ENCODE measurements around the gene SLC25A42.
"Not testable (repeated sequence)": the region's sequence is repeated elsewhere in the genome, so short reads cannot be mapped to it uniquely, and the experiment has no call there.

The SLC25A42 gene

DNA sequence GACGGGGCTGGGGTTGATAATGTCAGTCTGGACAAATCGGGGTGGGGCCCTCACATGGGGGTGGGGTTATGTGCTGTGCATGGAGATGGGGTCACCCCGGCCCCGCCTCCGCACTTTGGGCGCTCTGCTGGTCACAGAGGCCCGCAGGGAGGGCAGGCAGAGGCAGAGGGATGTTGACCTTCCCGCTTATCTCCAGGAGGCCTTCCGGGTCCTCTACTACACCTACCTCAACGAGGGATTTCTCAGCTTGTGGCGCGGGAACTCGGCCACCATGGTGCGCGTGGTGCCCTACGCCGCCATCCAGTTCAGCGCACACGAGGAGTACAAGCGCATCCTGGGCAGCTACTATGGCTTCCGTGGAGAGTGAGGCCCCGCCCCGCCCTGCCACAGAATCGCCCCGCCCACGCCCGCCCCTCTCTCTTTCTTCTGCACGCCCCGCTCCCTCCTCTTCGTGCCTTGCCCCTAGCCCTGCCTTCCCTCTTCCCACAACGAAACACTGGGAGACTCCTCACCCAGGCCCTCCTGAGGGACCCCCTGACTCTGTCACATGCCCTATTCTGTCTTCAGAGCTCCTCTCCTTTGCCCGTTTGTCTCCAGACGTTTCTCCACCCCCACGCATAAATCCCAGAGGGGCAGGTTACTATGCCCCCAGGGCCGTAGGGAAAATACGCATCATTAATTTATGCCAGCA, 41.7 kb downstream of the SLC25A42 start:
- peak; percentile 80 for DNase-seq (ENCODE audit: low spot score)

GRCh38 chr19:19106056-19106551, 42.3 kb downstream of the SLC25A42 start:
- DNase-seq (ENCODE audit: low spot score): no peak

DNA sequence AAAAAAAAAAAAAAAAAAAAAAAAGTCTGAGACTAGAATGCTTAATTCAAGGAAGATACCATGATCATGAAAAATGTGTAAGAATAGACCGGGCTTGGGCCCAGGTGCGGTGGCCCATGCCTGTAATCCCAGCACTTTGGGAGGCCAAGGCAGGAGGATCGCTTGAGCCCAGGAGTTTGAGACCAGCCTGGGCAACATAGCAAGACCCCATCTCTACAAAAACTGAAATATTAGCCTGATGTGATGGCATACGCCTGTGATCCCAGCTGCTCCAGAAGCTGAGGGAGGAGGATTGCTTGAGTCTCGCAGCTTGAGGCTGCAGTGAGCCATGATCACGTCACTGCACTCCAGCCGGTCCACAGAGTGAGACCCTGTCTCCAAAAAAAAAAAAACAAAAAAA, 43.1 kb downstream of the SLC25A42 start:
- DNase-seq (ENCODE audit: low spot score): not testable (repeated sequence)

GRCh38 chr19:19107654-19108053, 43.9 kb downstream of the SLC25A42 start:
- DNase-seq (ENCODE audit: low spot score): no peak

DNA sequence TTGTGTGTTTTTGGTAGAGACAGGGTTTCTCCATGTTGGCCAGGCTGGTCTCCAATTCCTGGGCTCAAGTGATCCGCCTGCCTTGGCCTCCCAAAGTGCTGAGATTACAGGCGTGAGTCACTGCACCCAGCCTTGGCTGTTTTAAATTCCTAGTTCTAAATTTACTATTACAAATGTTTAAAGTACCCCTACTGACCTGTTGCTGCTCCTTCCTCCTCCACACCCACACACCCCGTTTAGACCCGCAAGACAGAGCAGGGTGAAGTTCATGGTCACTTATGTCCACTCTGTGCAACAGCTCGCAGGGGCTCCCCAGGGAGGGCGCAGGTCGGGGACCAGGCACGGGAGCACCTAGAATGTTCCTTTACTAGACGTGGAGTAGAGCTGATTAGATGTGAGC, 45.8 kb downstream of the SLC25A42 start:
- DNase-seq (ENCODE audit: low spot score): no peak

DNA sequence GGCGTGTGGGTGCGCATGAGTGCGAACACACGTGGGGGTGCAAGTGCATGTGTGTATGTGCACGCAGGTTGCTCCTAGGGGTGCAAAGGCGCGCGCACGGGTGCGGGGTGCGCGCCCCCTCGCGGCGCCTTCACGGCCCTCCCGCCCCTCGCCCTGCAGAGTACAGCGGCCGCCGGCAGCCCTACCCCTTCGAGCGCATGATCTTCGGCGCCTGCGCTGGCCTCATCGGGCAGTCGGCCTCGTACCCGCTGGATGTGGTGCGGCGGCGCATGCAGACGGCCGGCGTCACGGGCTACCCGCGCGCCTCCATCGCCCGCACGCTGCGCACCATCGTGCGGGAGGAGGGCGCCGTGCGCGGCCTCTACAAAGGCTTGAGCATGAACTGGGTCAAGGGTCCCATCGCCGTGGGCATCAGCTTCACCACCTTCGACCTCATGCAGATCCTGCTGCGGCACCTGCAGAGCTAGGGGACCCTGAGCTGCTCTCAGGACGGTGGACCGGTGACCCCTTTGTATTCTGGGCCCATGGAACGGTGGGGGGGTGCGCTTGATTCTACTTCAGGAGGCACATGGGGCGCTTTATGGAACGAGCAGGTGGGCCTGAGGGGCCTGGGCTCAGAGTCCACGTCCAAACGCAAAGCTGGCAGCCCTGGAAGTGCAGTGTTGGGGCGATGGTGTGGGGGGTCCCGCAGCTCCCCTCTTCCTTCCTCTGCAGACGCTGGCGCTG, 46.8 kb downstream of the SLC25A42 start:
- DNase-seq (ENCODE audit: low spot score): no peak

GRCh38 chr19:19111136-19111835, 47.5 kb downstream of the SLC25A42 start:
- no peak for DNase-seq (ENCODE audit: low spot score)

GRCh38 chr19:19111967-19112580, 48.3 kb downstream of the SLC25A42 start:
- DNase-seq (ENCODE audit: low spot score): no peak

GRCh38 chr19:19113040-19113626, 49.3 kb downstream of the SLC25A42 start:
- peak; percentile 68 for DNase-seq (ENCODE audit: low spot score)

DNA sequence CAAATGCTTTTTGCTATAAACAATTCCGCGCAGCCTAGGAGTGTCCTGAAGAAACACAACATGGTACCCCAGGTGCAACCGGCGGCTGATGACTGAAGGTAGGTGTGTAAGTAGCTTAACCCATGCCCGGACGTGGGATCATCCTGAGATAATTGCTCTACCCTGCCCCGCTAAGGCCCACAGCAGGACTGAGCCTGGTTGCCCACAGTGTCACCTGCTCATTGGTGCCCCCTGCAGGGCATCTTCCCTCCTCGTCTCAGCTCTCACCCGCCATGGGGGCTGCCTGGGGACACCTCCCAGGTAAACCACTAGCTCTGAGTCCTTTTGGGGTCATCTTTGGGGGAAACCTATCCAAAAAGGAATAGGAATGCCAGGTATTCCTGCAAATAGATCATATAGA, 52.2 kb downstream of the SLC25A42 start:
- DNase-seq (ENCODE audit: low spot score): peak; percentile 96

GRCh38 chr19:19119325-19120237, 55.8 kb downstream of the SLC25A42 start:
- DNase-seq (ENCODE audit: low spot score): no peak

- peak; percentile 76 for DNase-seq (ENCODE audit: low spot score)
Observed at GRCh38 chr19:19120308-19121231, 56.8 kb downstream of the SLC25A42 start.

GRCh38 chr19:19121371-19121770, 57.6 kb downstream of the SLC25A42 start:
- no peak for DNase-seq (ENCODE audit: low spot score)

DNA sequence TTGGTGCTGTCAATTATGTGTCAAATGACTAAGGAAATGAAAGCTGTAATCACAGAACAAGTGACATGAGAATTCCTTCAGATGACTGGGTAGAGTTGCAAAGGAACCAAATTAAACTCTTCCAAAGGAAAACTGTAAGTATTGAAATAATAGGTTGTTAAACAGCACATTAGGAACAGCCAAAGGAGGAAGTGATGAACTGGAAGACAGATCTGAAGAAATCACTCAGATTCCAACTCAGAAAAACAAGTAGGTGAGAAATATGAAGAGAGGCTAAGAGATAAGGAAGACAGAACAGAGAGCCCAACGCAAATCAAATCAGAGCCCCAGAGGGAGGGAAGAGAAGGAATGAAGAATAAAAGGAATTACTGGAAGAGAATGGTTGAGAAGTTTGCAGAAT, 59.1 kb downstream of the SLC25A42 start:
- DNase-seq (ENCODE audit: low spot score): no peak

GRCh38 chr19:19123386-19123785, 59.6 kb downstream of the SLC25A42 start:
- no peak for DNase-seq (ENCODE audit: low spot score)

GRCh38 chr19:19126102-19126501, 62.3 kb downstream of the SLC25A42 start:
- no peak for DNase-seq (ENCODE audit: low spot score)

- no peak for DNase-seq (ENCODE audit: low spot score)
Observed at GRCh38 chr19:19131989-19132388, 68.2 kb downstream of the SLC25A42 start.

DNA sequence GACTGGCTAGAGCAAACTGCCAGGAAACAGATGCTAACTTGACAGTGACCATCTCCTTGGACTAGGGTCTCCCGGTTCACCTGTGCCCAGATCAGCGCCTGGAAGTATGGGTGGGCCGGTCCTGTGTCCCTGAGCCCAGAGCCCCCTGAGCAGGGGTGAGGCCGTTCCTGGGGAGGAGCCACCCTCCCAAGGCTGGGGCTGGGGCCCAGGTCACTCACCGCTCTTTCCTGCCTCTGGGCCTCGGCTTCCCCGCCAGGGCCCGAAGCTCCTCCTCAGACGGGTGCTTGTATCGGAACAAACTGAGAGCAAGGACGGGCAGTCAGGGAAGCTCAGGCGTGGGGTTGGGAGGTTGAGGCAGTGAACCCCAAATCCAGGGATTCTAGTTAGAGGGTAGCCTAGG, 69.1 kb downstream of the SLC25A42 start:
- no peak for DNase-seq (ENCODE audit: low spot score)

- no peak for DNase-seq (ENCODE audit: low spot score)
Observed at GRCh38 chr19:19133985-19134384, 70.2 kb downstream of the SLC25A42 start.

GRCh38 chr19:19134687-19135158, 70.9 kb downstream of the SLC25A42 start:
- DNase-seq (ENCODE audit: low spot score): no peak
